WTC11 (cell line): ENCODE results near the gene FOXI2. TPM values are rescaled to one million over a fixed set of nuclear protein-coding genes. Genes with fewer than 3 reads are reported as not detected.

Experiments used
- ATAC-seq: fragments of 200-7000 bp; cut with Tn5 transposase; 2 replicates; pipeline ENCODE4 v1.10.0; 2021; ENCODE audit warnings: mild to moderate bottlenecking, moderate library complexity
- CTCF ChIA-PET: fragments of 300-600 bp; sonication (Branson Sonifier 250); formaldehyde crosslinking; loops from one replicate; lab custom pipeline; 2021; ENCODE audit warnings: antibody characterized with exemption; lab: Charles Lee
- POLR2A ChIA-PET: fragments of 350-600 bp; sonication (Branson Sonifier 250); formaldehyde crosslinking; loops from one replicate; lab custom pipeline; 2021; ENCODE audit warnings: antibody characterized with exemption; lab: Charles Lee
- DNase-seq: peaks from one replicate; pipeline ENCODE4 v3.0.0; 2021; ENCODE audit warnings: low spot score
- H3K27ac Mint-ChIP-seq: 2 replicates; pipeline ENCODE4 v1.8.0; 2021; ENCODE audit warnings: mixed read lengths
- H3K27me3 Mint-ChIP-seq: 2 replicates; pipeline ENCODE4 v1.8.0; 2021; ENCODE audit warnings: low read depth, mild to moderate bottlenecking, moderate library complexity, mixed read lengths
- H3K36me3 Mint-ChIP-seq: 2 replicates; pipeline ENCODE4 v1.8.0; 2021; ENCODE audit warnings: mixed read lengths
- H3K4me1 Mint-ChIP-seq: 2 replicates; pipeline ENCODE4 v1.8.0; 2022; ENCODE audit warnings: mixed read lengths
- H3K4me3 Mint-ChIP-seq: 2 replicates; pipeline ENCODE4 v1.8.0; 2021; ENCODE audit warnings: mild to moderate bottlenecking, moderate library complexity, mixed read lengths
- H3K9me3 Mint-ChIP-seq: 2 replicates; pipeline ENCODE4 v1.8.0; 2021; ENCODE audit warnings: mixed read lengths
- ATF1 ChIP-seq: sonication (generic); formaldehyde crosslinking; IDR thresholded peaks from 2 replicates; pipeline ENCODE4 v1.8.1; 2023; ENCODE audit warnings: mild to moderate bottlenecking, moderate library complexity, missing genetic modification reagents
- CBFB ChIP-seq: sonication (generic); formaldehyde crosslinking; IDR thresholded peaks from 2 replicates; pipeline ENCODE4 v1.8.1; 2022; ENCODE audit warnings: mild to moderate bottlenecking, low read depth, missing genetic modification reagents
- ETV6 ChIP-seq: sonication (generic); formaldehyde crosslinking; IDR thresholded peaks from 2 replicates; pipeline ENCODE4 v1.8.1; 2022; ENCODE audit warnings: mild to moderate bottlenecking, missing genetic modification reagents
- GABPB1 ChIP-seq: sonication (generic); formaldehyde crosslinking; IDR thresholded peaks from 2 replicates; pipeline ENCODE4 v1.8.1; 2023; ENCODE audit warnings: mild to moderate bottlenecking, missing genetic modification reagents
- HMGA2 ChIP-seq: fragments of 250-450 bp; sonication (Bioruptor Pico); IDR thresholded peaks from 2 replicates; pipeline ENCODE4 v1.4.0; 2021; ENCODE audit warnings: mild to moderate bottlenecking, moderate library complexity
- IRF2 ChIP-seq: sonication (generic); formaldehyde crosslinking; IDR thresholded peaks from 2 replicates; pipeline ENCODE4 v1.8.0; 2022; ENCODE audit warnings: low read depth, missing genetic modification reagents, borderline replicate concordance
- MYBL2 ChIP-seq: sonication (generic); formaldehyde crosslinking; IDR thresholded peaks from 2 replicates; pipeline ENCODE4 v1.8.1; 2023; ENCODE audit warnings: mild to moderate bottlenecking, moderate library complexity, missing genetic modification reagents
- NFATC4 ChIP-seq: fragments of 250-450 bp; sonication (Bioruptor Pico); IDR thresholded peaks from 2 replicates; pipeline ENCODE4 v1.9.0; 2021; ENCODE audit warnings: mild to moderate bottlenecking
- NR2C2 ChIP-seq: sonication (generic); formaldehyde crosslinking; IDR thresholded peaks from 2 replicates; pipeline ENCODE4 v1.8.0; 2022; ENCODE audit warnings: mild to moderate bottlenecking, missing genetic modification reagents
- SMAD4 ChIP-seq: sonication (generic); formaldehyde crosslinking; IDR thresholded peaks from 2 replicates; pipeline ENCODE4 v1.8.0; 2022; ENCODE audit warnings: mild to moderate bottlenecking, missing genetic modification reagents
- SOX15 ChIP-seq: fragments of 250-450 bp; sonication (Bioruptor Pico); IDR thresholded peaks from 2 replicates; pipeline ENCODE4 v1.9.0; 2021; ENCODE audit warnings: mild to moderate bottlenecking
- TCF7 ChIP-seq: sonication (generic); formaldehyde crosslinking; IDR thresholded peaks from 2 replicates; pipeline ENCODE4 v1.8.0; 2022; ENCODE audit warnings: mild to moderate bottlenecking, low read depth, missing genetic modification reagents, moderate library complexity
- TEAD4 ChIP-seq: sonication (generic); formaldehyde crosslinking; IDR thresholded peaks from 2 replicates; pipeline ENCODE4 v1.8.0; 2022; ENCODE audit warnings: mild to moderate bottlenecking, missing genetic modification reagents
- ZNF121 ChIP-seq: sonication (generic); formaldehyde crosslinking; IDR thresholded peaks from 2 replicates; pipeline ENCODE4 v1.8.0; 2023; ENCODE audit warnings: missing genetic modification reagents
- ZNF232 ChIP-seq: sonication (generic); formaldehyde crosslinking; IDR thresholded peaks from 2 replicates; pipeline ENCODE4 v1.8.0; 2022; ENCODE audit warnings: mild to moderate bottlenecking, missing genetic modification reagents
- ZNF671 ChIP-seq: fragments of 250-450 bp; sonication (Bioruptor Pico); IDR thresholded peaks from 2 replicates; pipeline ENCODE4 v1.8.0; 2021; ENCODE audit warnings: mild to moderate bottlenecking
- total RNA-seq: library from RNA; stranded (reverse); gene quantifications from 3 replicates; pipeline ENCODE4 v1.2.3, GENCODE V29; 2021
- TF ChIP-seq, protein P1 (sequence below): fragments of 250-450 bp; sonication (Bioruptor Pico); IDR thresholded peaks from 2 replicates; pipeline ENCODE4 v2.1.2; 2022; ENCODE audit warnings: mild to moderate bottlenecking, moderate library complexity
- TF ChIP-seq, protein P2 (sequence below): fragments of 250-450 bp; sonication (Bioruptor Pico); IDR thresholded peaks from 2 replicates; pipeline ENCODE4 v1.9.0; 2021; ENCODE audit warnings: mild to moderate bottlenecking
- TF ChIP-seq, protein P3 (sequence below): sonication (generic); formaldehyde crosslinking; IDR thresholded peaks from 2 replicates; pipeline ENCODE4 v1.8.0; 2023; ENCODE audit warnings: mild to moderate bottlenecking, missing genetic modification reagents
- TF ChIP-seq, protein P4 (sequence below): sonication (generic); formaldehyde crosslinking; IDR thresholded peaks from 2 replicates; pipeline ENCODE4 v1.8.1; 2022; ENCODE audit warnings: low read depth, mild to moderate bottlenecking, moderate library complexity, missing genetic modification reagents, borderline replicate concordance
- TF ChIP-seq, protein P5 (sequence below): sonication (generic); formaldehyde crosslinking; IDR thresholded peaks from 2 replicates; pipeline ENCODE4 v1.8.1; 2023; ENCODE audit warnings: mild to moderate bottlenecking, moderate library complexity, missing genetic modification reagents
- TF ChIP-seq, protein P6 (sequence below): sonication (generic); formaldehyde crosslinking; IDR thresholded peaks from 2 replicates; pipeline ENCODE4 v1.8.1; 2022; ENCODE audit warnings: low read depth, missing genetic modification reagents, borderline replicate concordance

The FOXI2 gene
- total RNA-seq, 1 experiment from 2014 or later = 1.7 TPM

DNA sequence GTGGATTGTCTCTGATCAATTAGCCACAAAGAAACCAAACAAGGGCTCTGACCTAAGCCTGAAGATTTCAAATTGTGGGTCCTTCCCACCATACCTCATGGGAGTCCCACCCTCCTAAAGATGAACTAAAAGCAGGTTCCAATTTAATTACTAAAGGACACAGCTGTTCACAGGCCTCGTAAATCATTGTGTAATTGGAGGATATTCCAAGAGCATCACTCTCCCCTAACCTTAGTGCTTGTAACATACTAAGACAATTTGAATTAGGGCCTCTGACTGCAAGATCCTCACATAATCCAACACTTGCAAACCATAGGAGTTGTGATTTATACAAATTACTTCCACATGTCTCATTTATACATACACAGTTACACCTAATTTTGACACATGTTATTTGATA lies 44.4 kb downstream of the FOXI2 start:
- peaks cover 15% of the 10 kb centered on the region; the same call in 1 of the 2 replicates for H3K9me3 Mint-ChIP-seq
- DNase-seq (no peak), ATAC-seq (no peak)
- TF ChIP-seq, protein P1, sequence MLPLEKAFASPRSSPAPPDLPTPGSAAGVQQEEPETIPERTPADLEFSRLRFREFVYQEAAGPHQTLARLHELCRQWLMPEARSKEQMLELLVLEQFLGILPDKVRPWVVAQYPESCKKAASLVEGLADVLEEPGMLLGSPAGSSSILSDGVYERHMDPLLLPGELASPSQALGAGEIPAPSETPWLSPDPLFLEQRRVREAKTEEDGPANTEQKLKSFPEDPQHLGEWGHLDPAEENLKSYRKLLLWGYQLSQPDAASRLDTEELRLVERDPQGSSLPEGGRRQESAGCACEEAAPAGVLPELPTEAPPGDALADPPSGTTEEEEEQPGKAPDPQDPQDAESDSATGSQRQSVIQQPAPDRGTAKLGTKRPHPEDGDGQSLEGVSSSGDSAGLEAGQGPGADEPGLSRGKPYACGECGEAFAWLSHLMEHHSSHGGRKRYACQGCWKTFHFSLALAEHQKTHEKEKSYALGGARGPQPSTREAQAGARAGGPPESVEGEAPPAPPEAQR (CRISPR knock-in tag) = no peak
- no peak for TF ChIP-seq GABPB1 (CRISPR knock-in tag)
- no peak for TF ChIP-seq ZNF121 (CRISPR knock-in tag)
- no peak for TF ChIP-seq MYBL2
- TF ChIP-seq, protein P2, sequence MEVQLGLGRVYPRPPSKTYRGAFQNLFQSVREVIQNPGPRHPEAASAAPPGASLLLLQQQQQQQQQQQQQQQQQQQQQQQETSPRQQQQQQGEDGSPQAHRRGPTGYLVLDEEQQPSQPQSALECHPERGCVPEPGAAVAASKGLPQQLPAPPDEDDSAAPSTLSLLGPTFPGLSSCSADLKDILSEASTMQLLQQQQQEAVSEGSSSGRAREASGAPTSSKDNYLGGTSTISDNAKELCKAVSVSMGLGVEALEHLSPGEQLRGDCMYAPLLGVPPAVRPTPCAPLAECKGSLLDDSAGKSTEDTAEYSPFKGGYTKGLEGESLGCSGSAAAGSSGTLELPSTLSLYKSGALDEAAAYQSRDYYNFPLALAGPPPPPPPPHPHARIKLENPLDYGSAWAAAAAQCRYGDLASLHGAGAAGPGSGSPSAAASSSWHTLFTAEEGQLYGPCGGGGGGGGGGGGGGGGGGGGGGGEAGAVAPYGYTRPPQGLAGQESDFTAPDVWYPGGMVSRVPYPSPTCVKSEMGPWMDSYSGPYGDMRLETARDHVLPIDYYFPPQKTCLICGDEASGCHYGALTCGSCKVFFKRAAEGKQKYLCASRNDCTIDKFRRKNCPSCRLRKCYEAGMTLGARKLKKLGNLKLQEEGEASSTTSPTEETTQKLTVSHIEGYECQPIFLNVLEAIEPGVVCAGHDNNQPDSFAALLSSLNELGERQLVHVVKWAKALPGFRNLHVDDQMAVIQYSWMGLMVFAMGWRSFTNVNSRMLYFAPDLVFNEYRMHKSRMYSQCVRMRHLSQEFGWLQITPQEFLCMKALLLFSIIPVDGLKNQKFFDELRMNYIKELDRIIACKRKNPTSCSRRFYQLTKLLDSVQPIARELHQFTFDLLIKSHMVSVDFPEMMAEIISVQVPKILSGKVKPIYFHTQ (CRISPR knock-in tag) = no peak
- TF ChIP-seq, protein P3, sequence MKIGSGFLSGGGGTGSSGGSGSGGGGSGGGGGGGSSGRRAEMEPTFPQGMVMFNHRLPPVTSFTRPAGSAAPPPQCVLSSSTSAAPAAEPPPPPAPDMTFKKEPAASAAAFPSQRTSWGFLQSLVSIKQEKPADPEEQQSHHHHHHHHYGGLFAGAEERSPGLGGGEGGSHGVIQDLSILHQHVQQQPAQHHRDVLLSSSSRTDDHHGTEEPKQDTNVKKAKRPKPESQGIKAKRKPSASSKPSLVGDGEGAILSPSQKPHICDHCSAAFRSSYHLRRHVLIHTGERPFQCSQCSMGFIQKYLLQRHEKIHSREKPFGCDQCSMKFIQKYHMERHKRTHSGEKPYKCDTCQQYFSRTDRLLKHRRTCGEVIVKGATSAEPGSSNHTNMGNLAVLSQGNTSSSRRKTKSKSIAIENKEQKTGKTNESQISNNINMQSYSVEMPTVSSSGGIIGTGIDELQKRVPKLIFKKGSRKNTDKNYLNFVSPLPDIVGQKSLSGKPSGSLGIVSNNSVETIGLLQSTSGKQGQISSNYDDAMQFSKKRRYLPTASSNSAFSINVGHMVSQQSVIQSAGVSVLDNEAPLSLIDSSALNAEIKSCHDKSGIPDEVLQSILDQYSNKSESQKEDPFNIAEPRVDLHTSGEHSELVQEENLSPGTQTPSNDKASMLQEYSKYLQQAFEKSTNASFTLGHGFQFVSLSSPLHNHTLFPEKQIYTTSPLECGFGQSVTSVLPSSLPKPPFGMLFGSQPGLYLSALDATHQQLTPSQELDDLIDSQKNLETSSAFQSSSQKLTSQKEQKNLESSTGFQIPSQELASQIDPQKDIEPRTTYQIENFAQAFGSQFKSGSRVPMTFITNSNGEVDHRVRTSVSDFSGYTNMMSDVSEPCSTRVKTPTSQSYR = no peak
- TF ChIP-seq ATF1 (CRISPR knock-in tag) = no peak
- TF ChIP-seq SMAD4 (CRISPR knock-in tag) = no peak
- no peak for TF ChIP-seq SOX15
- TF ChIP-seq NR2C2 (CRISPR knock-in tag) = no peak
- TF ChIP-seq CBFB (CRISPR knock-in tag) = no peak
- TF ChIP-seq, protein P4, sequence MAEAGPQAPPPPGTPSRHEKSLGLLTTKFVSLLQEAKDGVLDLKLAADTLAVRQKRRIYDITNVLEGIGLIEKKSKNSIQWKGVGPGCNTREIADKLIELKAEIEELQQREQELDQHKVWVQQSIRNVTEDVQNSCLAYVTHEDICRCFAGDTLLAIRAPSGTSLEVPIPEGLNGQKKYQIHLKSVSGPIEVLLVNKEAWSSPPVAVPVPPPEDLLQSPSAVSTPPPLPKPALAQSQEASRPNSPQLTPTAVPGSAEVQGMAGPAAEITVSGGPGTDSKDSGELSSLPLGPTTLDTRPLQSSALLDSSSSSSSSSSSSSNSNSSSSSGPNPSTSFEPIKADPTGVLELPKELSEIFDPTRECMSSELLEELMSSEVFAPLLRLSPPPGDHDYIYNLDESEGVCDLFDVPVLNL (CRISPR knock-in tag) = no peak
- ChIA-PET CTCF (no interaction called here), POLR2A (no interaction called here)
- no peak overlapping the region for H3K27ac Mint-ChIP-seq
- H3K36me3 Mint-ChIP-seq = no peaks in the 10 kb centered on the region
- no peak overlapping the region for H3K4me3 Mint-ChIP-seq
- no peaks in the 10 kb centered on the region for H3K4me1 Mint-ChIP-seq
- H3K27me3 Mint-ChIP-seq = no peaks in the 10 kb centered on the region

DNA sequence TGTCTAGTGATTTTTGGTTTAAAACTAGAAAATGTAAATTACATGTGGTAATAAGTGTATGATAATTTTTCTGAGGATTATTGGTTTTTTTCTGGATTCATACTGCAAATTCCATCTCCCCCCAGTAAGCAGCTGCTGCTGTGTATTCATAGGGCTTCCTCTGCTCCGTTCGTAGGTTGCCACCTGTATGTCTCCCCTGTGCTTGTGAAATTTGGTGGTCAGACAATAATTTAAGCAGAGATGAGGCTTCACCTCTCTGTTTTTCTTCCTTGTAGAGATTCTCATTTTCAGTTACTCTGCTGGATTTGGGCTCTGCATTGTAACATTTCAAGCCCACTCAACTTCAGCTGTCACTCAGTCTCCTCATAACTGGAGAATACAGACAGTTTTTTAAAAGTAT lies 50.9 kb downstream of the FOXI2 start:
- POLR2A ChIA-PET = no interaction called here
- H3K9me3 Mint-ChIP-seq = peaks cover 15% of the 10 kb centered on the region; the same call in 1 of the 2 replicates
- no peaks in the 10 kb centered on the region for H3K36me3 Mint-ChIP-seq
- no peak for DNase-seq
- no peak for ATAC-seq
- no peak overlapping the region for H3K27ac Mint-ChIP-seq
- H3K27me3 Mint-ChIP-seq = no peaks in the 10 kb centered on the region; the same call in 1 of the 2 replicates
- no peak overlapping the region for H3K4me3 Mint-ChIP-seq
- no peaks in the 10 kb centered on the region for H3K4me1 Mint-ChIP-seq
- CTCF ChIA-PET = no interaction called here
- TF ChIP-seq TCF7 (CRISPR knock-in tag) (no peak), ETV6 (CRISPR knock-in tag) (no peak), HMGA2 (no peak), SMAD4 (CRISPR knock-in tag) (no peak), TEAD4 (no peak), NFATC4 (CRISPR knock-in tag) (no peak), ZNF671 (CRISPR knock-in tag) (no peak), ZNF232 (CRISPR knock-in tag) (no peak), MYBL2 (no peak), IRF2 (CRISPR knock-in tag) (no peak)
- TF ChIP-seq, protein P5, sequence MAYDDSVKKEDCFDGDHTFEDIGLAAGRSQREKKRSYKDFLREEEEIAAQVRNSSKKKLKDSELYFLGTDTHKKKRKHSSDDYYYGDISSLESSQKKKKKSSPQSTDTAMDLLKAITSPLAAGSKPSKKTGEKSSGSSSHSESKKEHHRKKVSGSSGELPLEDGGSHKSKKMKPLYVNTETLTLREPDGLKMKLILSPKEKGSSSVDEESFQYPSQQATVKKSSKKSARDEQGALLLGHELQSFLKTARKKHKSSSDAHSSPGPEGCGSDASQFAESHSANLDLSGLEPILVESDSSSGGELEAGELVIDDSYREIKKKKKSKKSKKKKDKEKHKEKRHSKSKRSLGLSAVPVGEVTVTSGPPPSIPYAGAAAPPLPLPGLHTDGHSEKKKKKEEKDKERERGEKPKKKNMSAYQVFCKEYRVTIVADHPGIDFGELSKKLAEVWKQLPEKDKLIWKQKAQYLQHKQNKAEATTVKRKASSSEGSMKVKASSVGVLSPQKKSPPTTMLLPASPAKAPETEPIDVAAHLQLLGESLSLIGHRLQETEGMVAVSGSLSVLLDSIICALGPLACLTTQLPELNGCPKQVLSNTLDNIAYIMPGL (CRISPR knock-in tag) = no peak
- TF ChIP-seq, protein P6, sequence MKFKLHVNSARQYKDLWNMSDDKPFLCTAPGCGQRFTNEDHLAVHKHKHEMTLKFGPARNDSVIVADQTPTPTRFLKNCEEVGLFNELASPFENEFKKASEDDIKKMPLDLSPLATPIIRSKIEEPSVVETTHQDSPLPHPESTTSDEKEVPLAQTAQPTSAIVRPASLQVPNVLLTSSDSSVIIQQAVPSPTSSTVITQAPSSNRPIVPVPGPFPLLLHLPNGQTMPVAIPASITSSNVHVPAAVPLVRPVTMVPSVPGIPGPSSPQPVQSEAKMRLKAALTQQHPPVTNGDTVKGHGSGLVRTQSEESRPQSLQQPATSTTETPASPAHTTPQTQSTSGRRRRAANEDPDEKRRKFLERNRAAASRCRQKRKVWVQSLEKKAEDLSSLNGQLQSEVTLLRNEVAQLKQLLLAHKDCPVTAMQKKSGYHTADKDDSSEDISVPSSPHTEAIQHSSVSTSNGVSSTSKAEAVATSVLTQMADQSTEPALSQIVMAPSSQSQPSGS (CRISPR knock-in tag) = no peak
